ENCODE measurements around the gene FBXL19. TPM values are rescaled to one million over a fixed set of nuclear protein-coding genes. Genes with fewer than 3 reads are reported as not detected.
A peak's percentile ranks its signal among the peaks of the same experiment; 100 is the strongest.

Gene FBXL19
- total and polyA plus RNA-seq, 2 of the 13 experiments (the other 11 are each of a cell fraction or from before 2014, with no cell fraction given): 6.0 to 13.7 TPM

DNA sequence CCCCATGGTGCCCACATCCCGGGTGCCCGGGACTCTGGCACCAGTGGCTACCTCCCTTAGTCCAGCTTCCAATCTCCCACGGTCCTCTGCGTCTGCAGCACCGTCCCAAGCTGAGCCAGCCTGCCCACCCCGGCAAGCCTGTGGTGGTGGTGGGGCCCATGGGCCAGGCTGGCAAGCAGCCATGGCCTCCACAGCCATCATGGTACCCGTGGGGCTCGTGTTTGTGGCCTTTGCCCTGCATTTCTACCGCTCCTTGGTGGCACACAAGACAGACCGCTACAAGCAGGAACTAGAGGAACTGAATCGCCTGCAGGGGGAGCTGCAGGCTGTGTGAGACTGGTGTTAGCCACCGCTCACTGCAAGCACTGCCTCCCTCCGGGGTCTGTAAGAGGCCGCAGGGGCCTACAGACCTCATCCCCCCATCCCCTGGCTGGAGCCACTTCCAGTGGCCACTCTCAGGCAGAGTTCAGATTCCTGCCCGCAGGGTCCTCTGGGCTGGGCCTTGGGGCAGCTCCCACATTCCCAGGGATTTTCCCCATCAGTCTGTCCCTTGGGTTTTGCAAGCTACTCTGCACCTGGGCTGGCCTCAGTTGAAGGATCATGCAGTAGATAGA lies 30.2 kb downstream of the FBXL19 start (continued):
- TF ChIP-seq ZNF761 (CRISPR knock-in tag; conservative IDR thresholded peaks at IDR 0.05) (0 out of 2 replicates have a peak, but pooled peaks have one; percentile 73), ZNF776 (CRISPR knock-in tag; IDR thresholded peaks at IDR 0.05) (peak; percentile 45; the same call in 1 of the 2 replicates), SIX1 (CRISPR knock-in tag; IDR thresholded peaks at IDR 0.05; ENCODE audit: borderline replicate concordance) (no peak), ZNF576 (CRISPR knock-in tag; IDR thresholded peaks at IDR 0.05) (0 out of 2 replicates have a peak, but pooled peaks have one; percentile 16), ZNF562 (CRISPR knock-in tag; IDR thresholded peaks at IDR 0.05; ENCODE audit: borderline replicate concordance) (no peak), ZNF44 (CRISPR knock-in tag; IDR thresholded peaks at IDR 0.05) (no peak; the same call in 1 of the 2 replicates), ZNF616 (CRISPR knock-in tag; IDR thresholded peaks at IDR 0.05; ENCODE audit: low read depth) (no peak), KLF13 (CRISPR knock-in tag; IDR thresholded peaks at IDR 0.05) (0 out of 2 replicates have a peak, but pooled peaks have one; percentile 28), POLR2A (IDR thresholded peaks at IDR 0.05; ENCODE audit: insufficient read depth in 1 of 2, low read depth in 2 of 2, low read length in 2 of 2) (no peak), ZNF816 (CRISPR knock-in tag; IDR thresholded peaks at IDR 0.05; ENCODE audit: borderline replicate concordance) (no peak), REL (CRISPR knock-in tag; conservative IDR thresholded peaks at IDR 0.05) (no peak; the same call in 1 of the 2 replicates)
- TF ChIP-seq, protein P1, sequence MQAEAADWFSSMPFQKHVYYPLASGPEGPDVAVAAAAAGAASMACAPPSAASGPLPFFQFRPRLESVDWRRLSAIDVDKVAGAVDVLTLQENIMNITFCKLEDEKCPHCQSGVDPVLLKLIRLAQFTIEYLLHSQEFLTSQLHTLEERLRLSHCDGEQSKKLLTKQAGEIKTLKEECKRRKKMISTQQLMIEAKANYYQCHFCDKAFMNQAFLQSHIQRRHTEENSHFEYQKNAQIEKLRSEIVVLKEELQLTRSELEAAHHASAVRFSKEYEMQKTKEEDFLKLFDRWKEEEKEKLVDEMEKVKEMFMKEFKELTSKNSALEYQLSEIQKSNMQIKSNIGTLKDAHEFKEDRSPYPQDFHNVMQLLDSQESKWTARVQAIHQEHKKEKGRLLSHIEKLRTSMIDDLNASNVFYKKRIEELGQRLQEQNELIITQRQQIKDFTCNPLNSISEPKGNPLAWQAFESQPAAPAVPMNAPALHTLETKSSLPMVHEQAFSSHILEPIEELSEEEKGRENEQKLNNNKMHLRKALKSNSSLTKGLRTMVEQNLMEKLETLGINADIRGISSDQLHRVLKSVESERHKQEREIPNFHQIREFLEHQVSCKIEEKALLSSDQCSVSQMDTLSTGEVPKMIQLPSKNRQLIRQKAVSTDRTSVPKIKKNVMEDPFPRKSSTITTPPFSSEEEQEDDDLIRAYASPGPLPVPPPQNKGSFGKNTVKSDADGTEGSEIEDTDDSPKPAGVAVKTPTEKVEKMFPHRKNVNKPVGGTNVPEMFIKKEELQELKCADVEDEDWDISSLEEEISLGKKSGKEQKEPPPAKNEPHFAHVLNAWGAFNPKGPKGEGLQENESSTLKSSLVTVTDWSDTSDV (CRISPR knock-in tag; IDR thresholded peaks at IDR 0.05): no peak
- TF ChIP-seq, protein P2, sequence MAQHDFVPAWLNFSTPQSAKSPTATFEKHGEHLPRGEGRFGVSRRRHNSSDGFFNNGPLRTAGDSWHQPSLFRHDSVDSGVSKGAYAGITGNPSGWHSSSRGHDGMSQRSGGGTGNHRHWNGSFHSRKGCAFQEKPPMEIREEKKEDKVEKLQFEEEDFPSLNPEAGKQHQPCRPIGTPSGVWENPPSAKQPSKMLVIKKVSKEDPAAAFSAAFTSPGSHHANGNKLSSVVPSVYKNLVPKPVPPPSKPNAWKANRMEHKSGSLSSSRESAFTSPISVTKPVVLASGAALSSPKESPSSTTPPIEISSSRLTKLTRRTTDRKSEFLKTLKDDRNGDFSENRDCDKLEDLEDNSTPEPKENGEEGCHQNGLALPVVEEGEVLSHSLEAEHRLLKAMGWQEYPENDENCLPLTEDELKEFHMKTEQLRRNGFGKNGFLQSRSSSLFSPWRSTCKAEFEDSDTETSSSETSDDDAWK (CRISPR knock-in tag; IDR thresholded peaks at IDR 0.05): no peak
- TF ChIP-seq, protein P3, sequence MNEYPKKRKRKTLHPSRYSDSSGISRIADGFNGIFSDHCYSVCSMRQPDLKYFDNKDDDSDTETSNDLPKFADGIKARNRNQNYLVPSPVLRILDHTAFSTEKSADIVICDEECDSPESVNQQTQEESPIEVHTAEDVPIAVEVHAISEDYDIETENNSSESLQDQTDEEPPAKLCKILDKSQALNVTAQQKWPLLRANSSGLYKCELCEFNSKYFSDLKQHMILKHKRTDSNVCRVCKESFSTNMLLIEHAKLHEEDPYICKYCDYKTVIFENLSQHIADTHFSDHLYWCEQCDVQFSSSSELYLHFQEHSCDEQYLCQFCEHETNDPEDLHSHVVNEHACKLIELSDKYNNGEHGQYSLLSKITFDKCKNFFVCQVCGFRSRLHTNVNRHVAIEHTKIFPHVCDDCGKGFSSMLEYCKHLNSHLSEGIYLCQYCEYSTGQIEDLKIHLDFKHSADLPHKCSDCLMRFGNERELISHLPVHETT (CRISPR knock-in tag; conservative IDR thresholded peaks at IDR 0.05): 0 out of 2 replicates have a peak, but pooled peaks have one; percentile 18
- TF ChIP-seq, protein P4, sequence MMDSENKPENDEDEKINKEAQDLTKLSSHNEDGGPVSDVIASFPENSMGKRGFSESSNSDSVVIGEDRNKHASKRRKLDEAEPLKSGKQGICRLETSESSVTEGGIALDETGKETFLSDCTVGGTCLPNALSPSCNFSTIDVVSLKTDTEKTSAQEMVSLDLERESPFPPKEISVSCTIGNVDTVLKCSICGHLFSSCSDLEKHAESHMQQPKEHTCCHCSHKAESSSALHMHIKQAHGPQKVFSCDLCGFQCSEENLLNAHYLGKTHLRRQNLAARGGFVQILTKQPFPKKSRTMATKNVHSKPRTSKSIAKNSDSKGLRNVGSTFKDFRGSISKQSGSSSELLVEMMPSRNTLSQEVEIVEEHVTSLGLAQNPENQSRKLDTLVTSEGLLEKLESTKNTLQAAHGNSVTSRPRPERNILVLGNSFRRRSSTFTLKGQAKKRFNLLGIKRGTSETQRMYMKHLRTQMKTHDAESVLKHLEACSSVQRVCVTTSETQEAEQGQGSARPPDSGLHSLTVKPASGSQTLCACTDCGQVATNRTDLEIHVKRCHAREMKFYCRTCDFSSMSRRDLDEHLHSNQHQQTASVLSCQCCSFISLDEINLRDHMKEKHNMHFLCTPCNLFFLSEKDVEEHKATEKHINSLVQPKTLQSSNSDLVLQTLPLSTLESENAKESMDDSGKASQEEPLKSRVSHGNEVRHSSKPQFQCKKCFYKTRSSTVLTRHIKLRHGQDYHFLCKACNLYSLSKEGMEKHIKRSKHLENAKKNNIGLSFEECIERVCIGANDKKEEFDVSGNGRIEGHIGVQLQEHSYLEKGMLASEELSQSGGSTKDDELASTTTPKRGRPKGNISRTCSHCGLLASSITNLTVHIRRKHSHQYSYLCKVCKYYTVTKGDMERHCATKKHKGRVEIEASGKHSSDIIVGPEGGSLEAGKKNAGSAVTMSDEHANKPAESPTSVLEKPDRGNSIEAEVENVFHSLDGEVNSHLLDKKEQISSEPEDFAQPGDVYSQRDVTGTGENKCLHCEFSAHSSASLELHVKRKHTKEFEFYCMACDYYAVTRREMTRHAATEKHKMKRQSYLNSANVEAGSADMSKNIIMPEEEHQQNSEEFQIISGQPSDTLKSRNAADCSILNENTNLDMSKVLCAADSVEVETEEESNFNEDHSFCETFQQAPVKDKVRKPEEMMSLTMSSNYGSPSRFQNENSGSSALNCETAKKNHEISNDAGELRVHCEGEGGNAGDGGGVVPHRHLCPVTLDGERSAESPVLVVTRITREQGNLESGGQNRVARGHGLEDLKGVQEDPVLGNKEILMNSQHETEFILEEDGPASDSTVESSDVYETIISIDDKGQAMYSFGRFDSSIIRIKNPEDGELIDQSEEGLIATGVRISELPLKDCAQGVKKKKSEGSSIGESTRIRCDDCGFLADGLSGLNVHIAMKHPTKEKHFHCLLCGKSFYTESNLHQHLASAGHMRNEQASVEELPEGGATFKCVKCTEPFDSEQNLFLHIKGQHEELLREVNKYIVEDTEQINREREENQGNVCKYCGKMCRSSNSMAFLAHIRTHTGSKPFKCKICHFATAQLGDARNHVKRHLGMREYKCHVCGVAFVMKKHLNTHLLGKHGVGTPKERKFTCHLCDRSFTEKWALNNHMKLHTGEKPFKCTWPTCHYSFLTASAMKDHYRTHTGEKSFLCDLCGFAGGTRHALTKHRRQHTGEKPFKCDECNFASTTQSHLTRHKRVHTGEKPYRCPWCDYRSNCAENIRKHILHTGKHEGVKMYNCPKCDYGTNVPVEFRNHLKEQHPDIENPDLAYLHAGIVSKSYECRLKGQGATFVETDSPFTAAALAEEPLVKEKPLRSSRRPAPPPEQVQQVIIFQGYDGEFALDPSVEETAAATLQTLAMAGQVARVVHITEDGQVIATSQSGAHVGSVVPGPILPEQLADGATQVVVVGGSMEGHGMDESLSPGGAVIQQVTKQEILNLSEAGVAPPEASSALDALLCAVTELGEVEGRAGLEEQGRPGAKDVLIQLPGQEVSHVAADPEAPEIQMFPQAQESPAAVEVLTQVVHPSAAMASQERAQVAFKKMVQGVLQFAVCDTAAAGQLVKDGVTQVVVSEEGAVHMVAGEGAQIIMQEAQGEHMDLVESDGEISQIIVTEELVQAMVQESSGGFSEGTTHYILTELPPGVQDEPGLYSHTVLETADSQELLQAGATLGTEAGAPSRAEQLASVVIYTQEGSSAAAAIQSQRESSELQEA (CRISPR knock-in tag; IDR thresholded peaks at IDR 0.05; ENCODE audit: not compliant biosample characterization): peak; percentile 77

Measured in HepG2 (cell line).